Activated CD4-positive, CD25-positive, alpha-beta regulatory T cell (primary cell): Measurements from ENCODE around the gene DCHS2.

ENCODE experiments used
- DNase-seq, 4 experiments: peaks; one replicate each; lab custom pipeline; 2025; lab: John Stamatoyannopoulos, UW

The DCHS2 gene

DNA sequence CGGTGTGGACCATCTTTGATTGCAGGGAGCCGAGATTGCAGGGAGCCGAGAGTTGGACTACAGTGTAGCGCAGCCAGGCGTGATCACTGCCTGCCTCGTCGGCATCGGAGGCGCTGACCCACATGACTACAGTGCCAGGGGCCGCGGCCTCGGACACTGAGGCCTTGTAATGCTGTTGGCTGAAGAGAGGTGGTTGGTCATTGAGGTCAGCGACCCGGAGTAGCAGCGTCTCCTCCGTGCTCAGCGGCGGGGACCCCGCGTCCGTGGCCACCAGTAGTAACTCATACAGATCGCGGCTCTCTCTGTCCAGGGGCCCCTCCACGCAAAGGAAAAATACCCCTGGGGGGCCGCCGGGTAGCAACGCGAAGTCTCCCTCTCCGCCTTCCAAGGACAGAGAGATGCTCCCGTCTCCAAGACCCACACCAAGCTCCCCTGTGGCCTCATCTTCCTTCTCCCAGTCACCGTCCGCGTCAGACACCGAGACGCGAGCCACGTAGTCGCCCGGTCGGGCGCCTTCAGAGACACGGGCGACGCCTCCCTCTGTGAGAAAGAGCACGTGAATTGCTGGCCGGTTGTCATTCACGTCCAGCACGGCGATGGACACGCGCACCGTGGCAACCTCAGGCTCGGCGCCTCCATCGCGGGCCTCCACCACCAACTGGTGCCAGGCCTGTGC, 1.9 kb downstream of the DCHS2 start:
- no peak for DNase-seq

DNA sequence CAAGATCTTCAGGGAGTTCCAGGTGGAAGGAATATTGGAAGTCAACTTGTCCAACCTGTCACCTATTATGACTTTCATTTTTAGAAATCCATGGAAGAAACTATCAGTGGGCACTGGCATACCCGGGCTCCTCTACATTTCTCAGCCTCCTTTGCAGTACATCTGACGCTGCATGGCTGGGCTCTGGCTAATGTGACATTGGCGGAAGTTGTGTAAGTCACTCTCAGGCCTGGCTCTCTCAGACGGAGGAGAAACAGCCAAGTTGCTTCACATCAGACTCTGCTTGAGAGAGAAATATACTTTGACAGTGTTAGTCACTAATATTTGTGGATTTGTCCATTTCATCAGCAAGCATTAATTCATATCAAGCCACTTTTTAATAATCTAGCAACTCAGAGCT, 4.5 kb downstream of the DCHS2 start:
- DNase-seq = no peak

DNA sequence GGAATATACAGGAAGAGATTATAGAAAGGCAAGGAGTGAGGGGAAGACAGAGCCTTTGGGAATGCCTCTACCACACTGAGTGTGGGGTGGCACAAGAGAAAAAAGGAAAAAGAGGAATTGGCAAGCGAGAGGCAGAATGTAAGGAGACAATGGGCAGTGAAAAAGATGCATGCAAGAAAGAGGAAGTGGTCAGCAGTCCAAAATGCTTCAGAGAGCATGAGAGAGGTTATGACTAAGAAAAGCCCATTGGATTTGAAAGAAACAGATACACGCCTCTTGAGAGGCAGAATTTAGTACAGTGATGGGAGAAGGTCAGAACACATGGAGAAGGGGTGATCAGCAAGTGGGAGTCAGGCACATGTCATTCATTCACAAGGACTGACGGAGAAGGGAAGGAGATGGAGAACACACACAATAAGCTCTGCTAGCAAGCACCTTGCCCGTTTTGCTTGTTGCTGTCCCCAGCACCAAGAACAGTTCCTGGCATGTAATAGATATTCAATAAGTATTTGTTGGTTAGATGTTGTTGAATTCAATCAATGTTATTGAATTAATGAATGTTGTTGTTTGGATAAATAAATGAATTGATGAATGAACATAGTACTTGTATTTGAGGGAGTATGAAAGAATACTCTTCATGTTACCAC, 6.3 kb downstream of the DCHS2 start:
- no peak for DNase-seq

DNA sequence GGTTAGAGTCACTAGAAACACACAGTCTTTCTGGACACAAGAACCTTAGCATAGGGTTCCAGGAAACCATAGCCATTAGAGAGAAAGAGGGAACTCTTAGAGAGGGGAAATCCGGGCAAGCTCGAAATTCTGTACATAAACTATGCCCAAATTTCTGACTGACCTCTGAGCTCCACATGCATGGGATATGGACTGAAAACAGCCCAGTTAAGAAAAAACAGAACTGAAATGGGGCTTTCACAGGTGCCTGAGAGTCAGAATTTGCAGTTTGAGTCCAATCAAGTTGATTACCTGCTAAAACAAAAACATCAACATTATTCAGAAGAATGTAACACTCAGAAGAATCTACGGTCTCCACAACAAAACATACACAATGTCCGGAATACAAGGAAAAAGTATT, 13.1 kb downstream of the DCHS2 start:
- no peak for DNase-seq

DNA sequence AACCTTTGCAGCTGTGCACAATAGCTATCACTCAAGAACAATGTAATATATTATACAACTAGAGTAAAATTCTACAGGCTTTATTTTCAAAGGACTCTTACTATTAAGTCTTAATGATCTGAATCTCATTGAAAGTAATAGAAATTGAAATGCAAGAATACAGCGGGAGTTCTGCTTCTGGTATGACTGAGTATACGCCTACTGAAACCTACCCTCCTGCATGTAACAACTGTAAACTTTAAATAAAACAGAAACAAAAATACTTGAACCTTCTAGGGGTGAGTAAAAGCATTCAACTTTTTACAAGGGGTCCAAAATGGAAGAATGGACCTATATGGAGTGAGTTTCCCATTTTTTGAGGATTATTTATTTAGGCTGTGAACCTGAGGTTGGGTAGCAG, 13.5 kb downstream of the DCHS2 start:
- DNase-seq = no peak

DNA sequence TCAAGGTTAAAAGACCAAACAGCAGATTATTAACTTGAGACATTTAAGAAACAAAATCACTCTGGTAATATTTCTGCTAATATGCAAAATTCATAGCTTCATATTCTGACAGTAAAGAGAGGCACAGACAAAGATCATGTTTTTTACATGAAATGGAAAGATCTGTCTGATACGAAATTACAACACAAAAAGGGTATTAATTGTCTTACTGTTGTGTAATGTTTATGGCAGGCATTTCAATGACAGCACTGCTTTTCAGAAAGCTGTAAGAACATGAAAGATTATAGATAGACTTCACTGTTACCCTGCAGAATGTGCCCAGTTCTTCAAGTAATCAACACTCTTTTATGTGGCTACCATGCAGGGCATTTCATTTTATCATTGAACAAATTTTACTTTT, 15.4 kb downstream of the DCHS2 start:
- DNase-seq = no peak

DNA sequence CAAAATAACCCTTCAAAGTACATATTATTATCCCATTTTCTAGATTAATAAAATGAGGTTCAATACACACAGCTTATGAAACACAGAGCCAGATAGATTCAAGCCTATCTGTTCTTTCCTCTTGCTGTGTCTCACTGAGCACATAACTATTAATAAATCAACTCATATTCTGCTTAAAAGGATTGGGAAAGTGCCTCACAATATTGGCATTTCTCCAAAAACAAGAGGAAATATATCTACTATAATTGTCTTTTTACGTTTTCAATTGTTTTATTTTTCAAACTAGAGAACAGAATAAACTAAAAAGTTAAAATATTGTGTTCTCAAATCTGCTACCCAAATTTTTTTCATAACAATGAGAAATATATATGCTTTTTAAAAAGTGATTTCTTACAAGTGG, 15.8 kb downstream of the DCHS2 start:
- DNase-seq = no peak

DNA sequence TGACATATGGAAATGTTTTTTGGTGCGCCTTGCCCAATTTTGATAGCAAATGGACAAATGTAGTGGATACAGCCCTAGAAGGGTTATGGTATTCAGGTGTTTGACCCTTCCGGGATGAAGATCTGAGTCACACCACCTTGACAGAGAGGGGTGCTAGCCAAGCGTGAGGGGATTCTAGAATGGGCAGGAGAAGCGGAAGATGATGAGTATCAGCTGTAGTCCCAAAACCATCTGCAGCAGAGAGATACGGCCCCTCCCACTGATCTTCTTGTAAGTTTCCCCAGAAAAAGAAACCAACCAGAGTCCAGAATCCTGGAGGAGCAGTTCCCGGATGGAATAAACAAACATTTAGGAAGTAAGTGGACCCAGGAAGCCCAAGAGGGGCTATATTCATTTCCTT, 18.1 kb downstream of the DCHS2 start:
- DNase-seq = no peak

DNA sequence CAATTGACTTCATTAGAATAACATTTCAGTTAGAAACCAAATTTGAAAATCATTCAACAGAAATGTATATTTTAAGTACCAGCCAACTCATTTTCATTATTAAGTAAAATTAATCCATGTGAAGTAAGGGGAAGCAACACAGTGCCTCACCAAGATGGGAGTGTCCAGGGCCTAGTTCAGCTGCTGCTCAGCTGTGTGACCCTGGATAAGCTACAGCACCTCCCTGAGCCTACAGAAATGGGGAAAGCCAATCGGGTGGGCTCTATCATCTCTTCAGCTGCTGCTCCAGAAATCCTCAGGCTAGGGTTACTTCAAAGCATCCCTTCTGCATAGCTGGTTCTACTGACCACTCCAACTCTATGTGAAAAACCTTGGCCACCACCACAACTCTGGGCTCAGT, 18.7 kb downstream of the DCHS2 start:
- no peak for DNase-seq

DNA sequence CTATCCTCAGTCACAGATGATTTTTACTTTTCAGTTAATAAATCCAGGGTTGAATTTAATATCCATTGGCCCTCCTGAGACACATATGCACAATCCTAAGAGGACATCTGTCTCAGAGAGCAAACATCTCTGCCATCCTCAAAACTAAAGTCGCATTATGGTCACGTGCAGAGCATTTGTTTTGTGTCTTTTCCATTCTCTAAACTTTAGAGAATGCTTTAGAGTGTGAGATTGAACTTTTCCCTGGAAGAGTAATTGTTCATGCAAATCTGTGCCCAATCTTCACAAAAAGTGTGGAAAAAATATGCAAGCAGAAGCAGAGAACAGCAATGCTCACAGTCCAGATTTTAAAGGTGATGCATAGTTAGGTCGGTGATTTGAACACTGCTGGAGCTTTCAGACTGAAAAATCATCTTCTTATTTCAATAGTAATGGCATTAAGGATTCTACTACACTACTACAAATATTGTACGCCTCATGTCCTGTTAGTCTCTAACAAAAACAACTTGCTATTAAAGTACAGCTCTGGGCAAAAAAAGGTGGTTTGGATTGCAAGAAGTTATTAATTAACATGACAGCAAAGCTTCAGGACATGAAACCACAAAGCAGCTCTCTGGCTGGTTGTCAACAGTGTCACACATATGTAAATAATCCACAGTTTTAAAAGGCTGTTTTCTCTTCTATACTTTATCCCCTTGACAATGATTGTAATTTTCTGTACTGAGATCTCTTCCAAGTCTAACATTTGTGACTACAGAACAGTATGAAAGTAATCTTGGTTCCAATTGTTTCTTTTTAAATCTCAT, 19.9 kb downstream of the DCHS2 start:
- no peak for DNase-seq

DNA sequence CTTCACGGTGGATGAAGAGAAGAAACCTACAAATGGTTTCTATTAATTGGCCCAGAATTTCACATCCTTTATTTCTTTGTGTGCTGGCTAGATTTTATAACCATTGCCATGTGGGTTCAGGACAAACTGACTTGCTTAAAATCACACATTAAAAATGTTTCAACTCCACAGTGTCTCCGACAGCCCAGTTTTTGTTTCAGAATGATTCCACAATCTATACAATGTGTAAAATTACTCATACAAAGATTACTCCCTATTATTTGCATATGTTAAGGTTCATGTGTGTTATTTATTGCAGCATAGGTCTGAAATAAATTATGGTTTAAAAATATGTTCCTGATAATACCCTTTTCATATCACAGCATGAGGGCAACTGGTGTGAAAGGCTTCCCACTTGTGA, 20.6 kb downstream of the DCHS2 start:
- DNase-seq = no peak

DNA sequence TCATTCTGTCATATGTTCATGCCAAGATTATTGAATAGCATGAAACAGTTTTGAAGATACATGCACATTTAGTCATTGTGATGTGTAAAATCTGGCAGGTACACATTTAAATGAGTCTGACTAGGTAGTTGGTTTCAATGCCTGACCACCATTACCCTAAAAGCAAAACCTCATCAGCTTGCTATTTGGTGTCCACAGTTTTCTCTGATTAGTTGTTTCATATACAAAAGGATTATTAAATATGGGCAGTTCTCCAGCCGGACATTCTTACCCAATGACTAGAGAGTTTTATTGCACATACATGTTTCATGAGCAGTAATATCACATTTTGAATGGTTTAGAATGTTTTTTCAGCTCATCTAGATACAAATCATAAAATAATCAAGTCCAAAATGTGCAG, 23.7 kb downstream of the DCHS2 start:
- DNase-seq = no peak

DNA sequence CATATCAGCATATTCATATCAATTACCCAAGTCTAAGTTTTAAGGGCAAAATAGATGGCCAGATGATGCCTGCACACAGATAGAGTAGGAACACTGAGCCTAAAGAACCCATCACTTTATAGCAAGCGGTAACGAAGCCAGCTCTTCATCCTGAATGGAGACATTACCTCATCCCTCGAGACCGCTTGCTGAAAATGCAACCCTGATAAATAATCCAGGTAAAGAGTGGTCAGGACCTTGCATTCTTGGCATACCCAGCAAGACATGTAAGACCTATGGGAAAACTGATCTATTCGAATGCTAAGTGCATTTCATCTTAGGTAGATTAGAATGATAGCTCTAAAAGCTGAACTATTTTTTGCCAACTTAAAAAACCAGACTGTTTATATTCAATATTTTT, 25.3 kb downstream of the DCHS2 start:
- no peak for DNase-seq

DNA sequence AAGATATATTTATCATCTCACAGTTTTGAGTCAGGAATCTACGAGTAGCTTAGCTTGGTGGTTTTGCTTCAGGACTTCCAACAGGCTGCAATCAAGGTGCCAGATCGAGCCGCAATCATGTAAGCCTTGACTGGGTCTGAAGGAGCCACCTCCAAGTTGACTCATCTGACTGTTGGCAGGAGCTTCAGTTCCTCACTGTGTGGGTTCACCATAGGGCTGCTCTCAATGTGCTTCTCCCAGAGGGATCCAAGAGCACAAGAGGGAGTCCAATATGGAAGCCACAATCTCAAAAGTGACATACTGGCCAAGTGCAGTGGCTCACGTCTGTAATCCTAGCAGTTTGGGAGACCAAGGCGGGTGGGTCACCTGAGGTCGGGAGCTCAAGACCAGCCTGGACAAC, 26.5 kb downstream of the DCHS2 start:
- no peak for DNase-seq

DNA sequence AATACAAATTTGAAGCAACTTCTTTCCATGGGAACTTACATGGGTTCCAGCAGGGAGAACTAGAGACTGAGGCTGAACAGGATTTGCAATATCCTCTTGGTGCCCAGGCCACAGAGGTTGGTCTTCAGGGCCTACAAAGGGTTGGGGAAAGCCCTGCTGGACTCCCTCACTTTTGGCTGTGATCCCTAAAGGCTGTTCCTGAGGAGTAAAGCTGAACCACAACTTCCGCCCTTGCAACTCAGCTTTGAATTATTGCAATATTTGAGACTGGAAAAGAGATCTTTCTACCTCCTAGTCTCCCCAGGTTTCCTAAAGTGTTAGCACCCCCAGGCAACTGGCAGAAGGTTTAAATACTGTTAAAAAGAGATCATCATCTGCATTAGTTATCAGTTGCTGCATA, 26.9 kb downstream of the DCHS2 start:
- DNase-seq = no peak

DNA sequence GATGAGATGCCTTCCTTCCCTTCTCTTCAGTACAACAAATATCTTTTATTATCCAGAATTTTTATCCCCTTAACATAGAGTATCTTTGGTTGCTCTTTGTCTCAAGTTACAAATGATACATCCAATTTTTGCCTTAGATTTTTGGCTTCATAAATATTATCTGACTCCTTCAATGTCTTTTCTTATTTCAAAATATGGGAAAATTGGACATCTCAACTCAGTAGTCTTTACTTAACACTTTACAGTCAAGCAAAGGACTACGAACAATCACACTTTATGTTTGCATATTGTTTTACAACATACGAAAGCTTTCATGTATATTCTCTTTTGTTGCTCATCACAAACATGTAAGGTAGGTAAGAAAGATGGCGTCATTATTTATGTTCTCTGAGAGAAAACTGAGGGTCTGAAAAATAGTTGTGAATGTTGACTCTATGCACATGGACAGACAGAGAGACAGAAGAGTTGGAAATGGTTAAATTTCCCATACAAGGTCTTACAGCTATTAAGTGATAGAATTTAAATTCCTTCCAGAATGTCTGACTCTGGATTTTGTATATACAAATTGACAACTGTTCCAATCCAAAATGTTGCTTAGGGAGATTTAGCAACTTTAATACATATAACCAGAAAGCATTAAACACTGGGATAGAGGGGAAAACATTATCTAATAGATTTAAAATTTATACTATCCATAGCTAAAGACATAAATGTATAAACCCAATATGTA, 29.4 kb downstream of the DCHS2 start:
- no peak for DNase-seq

DNA sequence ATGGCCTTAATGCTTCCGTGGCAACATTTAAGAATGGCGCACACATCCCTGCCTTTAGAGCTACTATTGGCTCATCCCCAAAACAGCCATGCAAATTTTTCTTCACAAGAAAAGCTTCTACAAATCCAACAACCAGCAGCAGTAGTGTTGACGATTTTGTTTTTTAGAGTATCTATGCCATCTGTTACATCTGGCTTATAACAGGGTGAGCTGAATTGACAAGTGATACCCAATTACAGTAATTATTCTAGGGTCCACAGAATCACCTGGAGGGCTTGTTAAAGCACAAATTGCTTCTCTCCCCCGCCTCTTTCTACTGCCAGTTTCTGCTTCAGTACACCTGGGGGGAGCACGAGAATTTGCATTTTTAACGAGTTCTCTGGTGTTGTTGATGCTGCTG, 34.1 kb downstream of the DCHS2 start:
- DNase-seq = no peak

DNA sequence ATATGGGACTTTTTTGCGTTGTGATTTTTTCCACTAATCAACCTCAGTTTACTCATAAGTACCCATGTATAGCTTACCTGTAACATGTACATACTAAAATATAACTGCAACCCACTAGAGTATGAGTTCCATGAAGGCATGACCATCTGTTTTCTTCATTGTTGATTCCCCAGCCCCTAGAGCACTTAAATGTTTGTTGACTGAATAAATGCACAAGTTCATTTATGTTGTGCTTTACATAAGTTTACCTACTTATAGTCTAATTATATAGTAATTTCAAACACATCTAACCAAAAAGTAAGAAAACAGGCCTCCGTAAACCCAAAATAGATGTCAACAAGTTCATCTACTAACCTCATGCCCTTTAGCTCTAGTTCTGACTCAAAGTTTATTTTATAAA, 34.7 kb downstream of the DCHS2 start:
- no peak for DNase-seq

DNA sequence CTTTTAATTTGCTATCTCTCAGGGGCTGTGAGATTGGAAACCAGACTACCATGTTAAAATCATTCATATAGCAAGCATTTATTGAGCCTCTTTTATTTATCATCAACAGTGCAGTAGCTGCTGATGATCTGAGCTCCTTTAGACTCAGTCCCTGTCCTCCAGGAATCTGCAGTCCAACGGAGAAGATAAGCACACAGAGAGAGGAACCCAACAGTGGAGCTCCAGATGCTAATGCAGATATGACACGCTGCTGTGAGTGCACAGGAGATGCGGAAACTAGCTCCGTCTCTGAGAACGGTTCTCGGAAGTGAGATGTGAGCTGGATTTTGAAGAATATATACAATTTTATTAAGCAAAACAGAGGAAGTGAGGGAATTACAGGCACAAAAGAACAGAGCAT, 35.4 kb downstream of the DCHS2 start:
- no peak for DNase-seq

DNA sequence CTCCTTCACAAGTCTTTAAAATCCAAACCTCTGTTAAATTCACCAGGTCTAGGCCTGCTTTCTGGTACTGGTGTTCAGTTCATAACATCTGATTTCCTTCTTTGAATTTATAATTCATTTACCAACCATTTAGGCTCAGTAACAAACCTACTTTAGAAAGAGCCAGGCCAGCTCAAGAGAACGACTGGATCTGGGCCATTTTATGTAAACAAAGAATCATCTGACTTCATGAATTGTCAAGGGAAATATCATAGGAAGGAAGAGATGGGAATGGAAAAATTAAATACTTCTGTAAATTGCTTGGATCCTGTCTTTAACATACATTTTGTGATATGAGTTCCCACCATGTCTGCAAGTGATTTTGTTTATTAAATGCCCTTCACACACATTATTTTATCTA, 36.5 kb downstream of the DCHS2 start:
- no peak for DNase-seq

DNA sequence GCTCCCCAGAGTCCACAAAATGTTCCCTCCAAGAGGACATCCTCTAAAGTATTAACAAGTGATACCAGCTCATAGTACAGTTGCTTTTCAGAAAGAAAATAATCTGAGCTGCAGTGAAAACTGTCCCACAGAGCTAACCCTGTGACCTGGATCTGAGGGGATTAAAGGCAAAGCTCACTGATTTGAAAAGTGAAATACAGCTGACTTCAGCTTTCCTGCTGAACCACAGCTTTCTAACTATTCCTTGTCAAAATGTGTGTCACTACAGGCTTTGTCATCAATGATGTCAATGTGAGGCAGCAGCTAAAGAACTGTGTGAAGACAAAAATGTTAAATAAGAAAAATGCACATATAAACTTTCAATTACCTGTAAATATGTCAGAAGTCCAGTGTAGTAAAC, 36.9 kb downstream of the DCHS2 start:
- no peak for DNase-seq

DNA sequence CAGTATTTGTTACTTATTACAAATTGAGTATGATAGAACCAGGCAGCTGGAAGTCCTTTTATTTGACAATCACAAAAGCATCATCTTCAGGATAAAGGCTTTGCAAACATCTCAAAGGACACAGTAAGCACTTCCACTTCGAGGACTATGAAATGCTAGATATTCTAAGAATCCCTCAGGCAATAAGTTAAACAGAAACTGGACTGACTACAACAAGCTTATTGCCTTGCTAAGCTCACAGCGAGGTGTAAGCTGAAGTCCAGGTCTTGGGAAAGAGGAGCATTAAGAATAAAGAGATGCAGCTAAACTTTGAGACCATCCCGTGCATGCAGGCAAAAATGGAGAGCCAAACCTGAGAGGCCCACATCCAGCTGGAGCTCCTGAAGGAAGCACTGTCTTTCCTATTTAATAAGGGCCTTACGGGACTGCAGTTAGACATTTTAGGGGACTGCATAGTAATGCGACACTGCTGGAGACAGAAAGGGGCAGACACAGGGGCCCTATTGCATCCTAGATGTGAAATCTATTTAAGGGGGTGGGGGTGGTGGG, 38.7 kb downstream of the DCHS2 start:
- DNase-seq = no peak
